Large intestine (tissue), 3 donors: ENCODE data around the gene NR5A2. TPM values are rescaled to one million over a fixed set of nuclear protein-coding genes. Genes with fewer than 3 reads are reported as not detected.

Source experiments
- DNase-seq, 2 donors: peaks; one replicate each; pipeline versions ENCODE4 v3.0.0 to v3.0.0-alpha.2; 2013
- H3K27ac ChIP-seq: one replicate; pipeline ENCODE4 v1.5.1; 2013; ENCODE audit warnings: low read length
- H3K27me3 ChIP-seq: 2 replicates; pipeline ENCODE4 v1.6.1; 2013; ENCODE audit warnings: low read length; ENCODE audit not compliant: control insufficient read depth, insufficient read depth
- H3K36me3 ChIP-seq: 2 replicates; pipeline ENCODE4 v1.6.1; 2013; ENCODE audit warnings: low read length; ENCODE audit not compliant: control insufficient read depth, insufficient read depth
- H3K4me1 ChIP-seq: one replicate; pipeline ENCODE4 v1.6.1; 2013; ENCODE audit warnings: low read length; ENCODE audit not compliant: control insufficient read depth, insufficient read depth
- H3K4me3 ChIP-seq: one replicate; pipeline ENCODE4 v1.5.1; 2013; ENCODE audit warnings: low read length
- H3K9me3 ChIP-seq: one replicate; pipeline ENCODE4 v1.6.1; 2013; ENCODE audit warnings: mild to moderate bottlenecking, low read depth, low read length, moderate library complexity; ENCODE audit not compliant: control insufficient read depth
- WGBS: methylation state at CpG from one replicate; pipeline ENCODE4 v1.1.5; 2013; ENCODE audit warnings: low lambda C conversion rate; ENCODE audit not compliant: insufficient coverage; 5-methylcytosine and 5-hydroxymethylcytosine counted together
- polyA plus RNA-seq: library from polyadenylated mRNA; unstranded; fragments of 120-200 nt; gene quantifications from one replicate; pipeline ENCODE4 v1.2.1, GENCODE V29; 2013

Gene NR5A2
- polyA plus RNA-seq, 1 donor, result 36.5 TPM

- Histone ChIP-seq H3K27ac (no peak overlapping the region), H3K36me3 (peaks cover 10% of the 10 kb centered on the region), H3K9me3 (no peaks in the 10 kb centered on the region), H3K27me3 (no peaks in the 10 kb centered on the region), H3K4me3 (no peak overlapping the region), H3K4me1 (no peaks in the 10 kb centered on the region)
- DNase-seq, result no peak
- 83% methylated on average over 2 of the region's 5 CpGs for WGBS
Observed at GRCh38 chr1:200174525-200175295, 147.2 kb downstream of the NR5A2 start.

- Histone ChIP-seq H3K27ac (no peak overlapping the region), H3K4me3 (no peak overlapping the region), H3K4me1 (no peaks in the 10 kb centered on the region), H3K36me3 (peaks cover 10% of the 10 kb centered on the region), H3K27me3 (no peaks in the 10 kb centered on the region), H3K9me3 (no peaks in the 10 kb centered on the region)
- 100% methylated on average over 2 of the region's 7 CpGs for WGBS
- no peak for DNase-seq
Observed at GRCh38 chr1:200176181-200176580, 148.7 kb downstream of the NR5A2 start.

GRCh38 chr1:200176798-200177197 is 149.3 kb downstream of the NR5A2 start:
- DNase-seq, result no peak
- H3K27me3 ChIP-seq, result no peaks in the 10 kb centered on the region

GRCh38 chr1:200178340-200178739 is 150.8 kb downstream of the NR5A2 start:
- Histone ChIP-seq H3K4me1 (no peaks in the 10 kb centered on the region), H3K27ac (no peak overlapping the region), H3K27me3 (no peaks in the 10 kb centered on the region), H3K4me3 (no peak overlapping the region), H3K36me3 (peaks cover 10% of the 10 kb centered on the region), H3K9me3 (no peaks in the 10 kb centered on the region)
- no peak for DNase-seq
- WGBS, result no CpG with 5 or more reads among the region's 2 CpGs

More at GRCh38 chr1:200176798-200177197, 149.3 kb downstream of the NR5A2 start:
- no peak overlapping the region for H3K27ac ChIP-seq
- H3K36me3 ChIP-seq, result peaks cover 10% of the 10 kb centered on the region
- no peaks in the 10 kb centered on the region for H3K4me1 ChIP-seq
- H3K4me3 ChIP-seq, result no peak overlapping the region
- H3K9me3 ChIP-seq, result no peaks in the 10 kb centered on the region
- no CpG with 5 or more reads among the region's 8 CpGs for WGBS

- WGBS, result 80% methylated on average over 2 of the region's 8 CpGs
- Histone ChIP-seq H3K27me3 (no peaks in the 10 kb centered on the region), H3K27ac (no peak overlapping the region), H3K4me3 (no peak overlapping the region), H3K9me3 (no peaks in the 10 kb centered on the region), H3K36me3 (peaks cover 6% of the 10 kb centered on the region), H3K4me1 (no peaks in the 10 kb centered on the region)
- no peak for DNase-seq
Observed at GRCh38 chr1:200179126-200179780, 151.7 kb downstream of the NR5A2 start.

GRCh38 chr1:200179781-200180160 is 152.3 kb downstream of the NR5A2 start:
- no peak overlapping the region for H3K4me3 ChIP-seq
- DNase-seq, result no peak
- H3K36me3 ChIP-seq, result peaks cover 1% of the 10 kb centered on the region
- no peak overlapping the region for H3K27ac ChIP-seq
- no peaks in the 10 kb centered on the region for H3K9me3 ChIP-seq
- H3K4me1 ChIP-seq, result no peaks in the 10 kb centered on the region
- WGBS, result no CpG with 5 or more reads among the region's 4 CpGs
- no peaks in the 10 kb centered on the region for H3K27me3 ChIP-seq

- H3K4me3 ChIP-seq, result no peak overlapping the region
- DNase-seq, result no peak
- no peaks in the 10 kb centered on the region for H3K4me1 ChIP-seq
- no peaks in the 10 kb centered on the region for H3K9me3 ChIP-seq
- WGBS, result no CpG with 5 or more reads among the region's 4 CpGs
- no peaks in the 10 kb centered on the region for H3K27me3 ChIP-seq
- H3K27ac ChIP-seq, result no peak overlapping the region
- H3K36me3 ChIP-seq, result no peaks in the 10 kb centered on the region
Observed at GRCh38 chr1:200180821-200181220, 153.3 kb downstream of the NR5A2 start.

- WGBS, result 100% methylated on average over 1 of the region's 3 CpGs
Observed at GRCh38 chr1:200181861-200182260, 154.4 kb downstream of the NR5A2 start.

GRCh38 chr1:200182701-200183100 is 155.2 kb downstream of the NR5A2 start:
- H3K27ac ChIP-seq, result no peak overlapping the region
- WGBS, result no CpG with 5 or more reads among the region's 7 CpGs

More at GRCh38 chr1:200181861-200182260, 154.4 kb downstream of the NR5A2 start:
- no peaks in the 10 kb centered on the region for H3K4me1 ChIP-seq
- DNase-seq, result no peak
- H3K4me3 ChIP-seq, result no peak overlapping the region
- no peaks in the 10 kb centered on the region for H3K36me3 ChIP-seq
- H3K27me3 ChIP-seq, result no peaks in the 10 kb centered on the region
- no peak overlapping the region for H3K27ac ChIP-seq
- no peaks in the 10 kb centered on the region for H3K9me3 ChIP-seq

GRCh38 chr1:200183637-200184036 is 156.1 kb downstream of the NR5A2 start:
- no peak for DNase-seq
- Histone ChIP-seq H3K4me3 (no peak overlapping the region), H3K9me3 (no peaks in the 10 kb centered on the region), H3K27me3 (no peaks in the 10 kb centered on the region), H3K27ac (no peak overlapping the region), H3K4me1 (no peaks in the 10 kb centered on the region), H3K36me3 (no peaks in the 10 kb centered on the region)
- WGBS, result no CpG with 5 or more reads among the region's 2 CpGs

More at GRCh38 chr1:200182701-200183100, 155.2 kb downstream of the NR5A2 start:
- Histone ChIP-seq H3K9me3 (no peaks in the 10 kb centered on the region), H3K36me3 (no peaks in the 10 kb centered on the region), H3K4me1 (no peaks in the 10 kb centered on the region), H3K4me3 (no peak overlapping the region), H3K27me3 (no peaks in the 10 kb centered on the region)
- no peak for DNase-seq
